Measurements from ENCODE around the gene ABCG4. TPM values are rescaled to one million over a fixed set of nuclear protein-coding genes. Genes with fewer than 3 reads are reported as not detected.
"Not testable (repeated sequence)": the region's sequence is repeated elsewhere in the genome, so short reads cannot be mapped to it uniquely, and the experiment has no call there.

ABCG4 gene
- total and polyA plus RNA-seq, 12 donors, result 0.08 to 1.1 (median 0.29) TPM; not detected in 1

GRCh38 chr11:119189393-119189792 lies 40.5 kb downstream of the ABCG4 start:
- H3K36me3 ChIP-seq (replicated peaks in 1 of 2), result no peaks in the 10 kb centered on the region
- no peak overlapping the region for H3K27ac ChIP-seq
- TF ChIP-seq POLR2A (IDR thresholded peaks at IDR 0.05) (no peak), CTCF (IDR thresholded peaks at IDR 0.05) (no peak)
- DNase-seq, result no peak
- H3K27me3 ChIP-seq, result no peaks in the 10 kb centered on the region
- 88 to 91% (median 88%) methylated on average over 3 to 4 of the region's 4 CpGs for WGBS, 4 donors
- intact Hi-C loops (cut with DNase I), result no loop called here
- H3K9me3 ChIP-seq (replicated peaks in 1 of 3), result no peaks in the 10 kb centered on the region
- H3K4me3 ChIP-seq, result no peak overlapping the region
- no peaks in the 10 kb centered on the region for H3K4me1 ChIP-seq (replicated peaks in 1 of 2)

- no peaks in the 10 kb centered on the region for H3K27me3 ChIP-seq
- 75 to 92% (median 82%) methylated on average over 7 to 9 of the region's 9 CpGs for WGBS, 4 donors
- TF ChIP-seq CTCF (IDR thresholded peaks at IDR 0.05), result no peak
- TF ChIP-seq POLR2A (IDR thresholded peaks at IDR 0.05), result no peak
- no peaks in the 10 kb centered on the region for H3K9me3 ChIP-seq (replicated peaks in 1 of 3)
- H3K36me3 ChIP-seq (replicated peaks in 1 of 2), result no peaks in the 10 kb centered on the region
- intact Hi-C loops (cut with DNase I), result loop anchor here in 1 of 2 donors (10.0 kb wide), 1 partner anchor 46 kb away; the partner anchor contains the start of gene ABCG4
- no peaks in the 10 kb centered on the region for H3K4me1 ChIP-seq (replicated peaks in 1 of 2)
- no peak for DNase-seq
- no peak overlapping the region for H3K27ac ChIP-seq
- H3K4me3 ChIP-seq, result no peak overlapping the region
Measured at GRCh38 chr11:119190531-119190930, 41.7 kb downstream of the ABCG4 start.

GRCh38 chr11:119191265-119191664 lies 42.4 kb downstream of the ABCG4 start:
- WGBS, 4 donors, result 72 to 82% (median 78%) methylated on average over 9 to 14 of the region's 14 CpGs

GRCh38 chr11:119192111-119192510 lies 43.3 kb downstream of the ABCG4 start:
- H3K27me3 ChIP-seq, result no peaks in the 10 kb centered on the region
- no peaks in the 10 kb centered on the region for H3K9me3 ChIP-seq (replicated peaks in 1 of 3)
- intact Hi-C loops (cut with DNase I), result loop anchor here in 1 of 2 donors (10.0 kb wide), 1 partner anchor 47 kb away; the partner anchor contains the start of gene ABCG4
- 78 to 91% (median 81%) methylated on average over 3 of the region's 3 CpGs for WGBS, 4 donors
- no peak overlapping the region for H3K4me3 ChIP-seq
- no peaks in the 10 kb centered on the region for H3K4me1 ChIP-seq (replicated peaks in 1 of 2)
- TF ChIP-seq CTCF (IDR thresholded peaks at IDR 0.05) (no peak), POLR2A (IDR thresholded peaks at IDR 0.05) (no peak)
- H3K36me3 ChIP-seq (replicated peaks in 1 of 2), result no peaks in the 10 kb centered on the region
- H3K27ac ChIP-seq, result no peak overlapping the region
- DNase-seq, result no peak

More at GRCh38 chr11:119191265-119191664, 42.4 kb downstream of the ABCG4 start:
- not testable (repeated sequence) for H3K27me3 ChIP-seq; H3K4me1 ChIP-seq (replicated peaks in 1 of 2); H3K9me3 ChIP-seq (replicated peaks in 1 of 3); H3K36me3 ChIP-seq (replicated peaks in 1 of 2); H3K27ac ChIP-seq; DNase-seq; H3K4me3 ChIP-seq
- intact Hi-C loops (cut with DNase I), result loop anchor here in 1 of 2 donors (10.0 kb wide), 1 partner anchor 46 kb away; the partner anchor contains the start of gene ABCG4

- H3K36me3 ChIP-seq (replicated peaks in 1 of 2), result no peaks in the 10 kb centered on the region
- no peak for TF ChIP-seq POLR2A (IDR thresholded peaks at IDR 0.05)
- no peak for TF ChIP-seq CTCF (IDR thresholded peaks at IDR 0.05)
- WGBS, 4 donors, result 82 to 95% (median 88%) methylated on average over 5 of the region's 5 CpGs
- H3K27ac ChIP-seq, result no peak overlapping the region
- H3K4me1 ChIP-seq (replicated peaks in 1 of 2), result no peaks in the 10 kb centered on the region
- H3K9me3 ChIP-seq (replicated peaks in 1 of 3), result no peaks in the 10 kb centered on the region
- DNase-seq, result no peak
- no peaks in the 10 kb centered on the region for H3K27me3 ChIP-seq
- no peak overlapping the region for H3K4me3 ChIP-seq
- intact Hi-C loops (cut with DNase I), result loop anchor here in 1 of 2 donors (10.0 kb wide), 1 partner anchor 48 kb away; the partner anchor contains the start of gene ABCG4
Measured at GRCh38 chr11:119193001-119193400, 44.1 kb downstream of the ABCG4 start.

All from adrenal gland (tissue), 12 donors.